ENCODE data around the gene DAGLA.

DNA sequence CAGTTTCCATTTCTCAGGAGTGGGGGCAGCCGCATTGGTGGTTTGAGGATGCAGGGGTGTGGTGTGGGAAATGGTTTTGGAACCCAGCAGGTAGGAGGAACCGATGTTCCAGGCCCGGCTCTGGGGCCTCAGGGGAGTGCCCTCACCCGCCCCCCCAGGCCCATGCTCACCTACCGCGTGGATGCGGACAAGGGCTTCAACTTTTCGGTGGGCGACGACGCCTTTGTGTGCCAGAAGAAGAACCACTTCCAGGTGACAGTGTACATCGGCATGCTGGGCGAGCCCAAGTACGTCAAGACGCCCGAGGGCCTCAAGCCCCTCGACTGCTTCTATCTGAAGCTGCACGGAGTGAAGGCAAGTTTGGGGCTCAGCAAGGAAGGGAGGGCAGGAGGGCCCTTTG is 93.6 kb downstream of the DAGLA start:
- no peak for TF ChIP-seq CTCF (IDR thresholded peaks at IDR 0.05)
- no peak for TF ChIP-seq POLR2A (IDR thresholded peaks at IDR 0.05)
